IPS-18a (cell line): ENCODE results near the gene TECR.
"Not testable (repeated sequence)": the region's sequence is repeated elsewhere in the genome, so short reads cannot be mapped to it uniquely, and the experiment has no call there.

Source experiments
- H3K27ac ChIP-seq: one replicate; pipeline ENCODE4 v1.5.1; 2013; ENCODE audit warnings: low read length
- H3K27me3 ChIP-seq: one replicate; pipeline ENCODE4 v1.6.1; 2013; ENCODE audit warnings: mild to moderate bottlenecking, low read length; ENCODE audit not compliant: control insufficient read depth, insufficient read depth
- H3K36me3 ChIP-seq: one replicate; pipeline ENCODE4 v1.6.1; 2013; ENCODE audit warnings: low read depth, low read length; ENCODE audit not compliant: control insufficient read depth
- H3K4me1 ChIP-seq: one replicate; pipeline ENCODE4 v1.6.1; 2013; ENCODE audit warnings: low read depth, low read length; ENCODE audit not compliant: control insufficient read depth
- H3K4me3 ChIP-seq: one replicate; pipeline ENCODE4 v1.5.1; 2013; ENCODE audit warnings: low read length
- H3K9ac ChIP-seq: one replicate; pipeline ENCODE4 v1.6.1; 2013; ENCODE audit warnings: mild to moderate bottlenecking, low read length, moderate library complexity
- H3K9me3 ChIP-seq: one replicate; pipeline ENCODE4 v1.6.1; 2013; ENCODE audit warnings: low read depth, low read length; ENCODE audit not compliant: control insufficient read depth

The TECR gene

GRCh38 chr19:14545716-14546082, 16.3 kb downstream of the TECR start:
- Histone ChIP-seq H3K4me1 (peaks cover 4% of the 10 kb centered on the region), H3K27me3 (no peaks in the 10 kb centered on the region), H3K36me3 (no peaks in the 10 kb centered on the region), H3K9ac (no peak overlapping the region), H3K27ac (no peak overlapping the region), H3K4me3 (no peak overlapping the region), H3K9me3 (no peaks in the 10 kb centered on the region)

GRCh38 chr19:14550201-14550754, 20.9 kb downstream of the TECR start:
- Histone ChIP-seq H3K4me3 (no peak overlapping the region), H3K27ac (no peak overlapping the region), H3K9me3 (no peaks in the 10 kb centered on the region), H3K36me3 (no peaks in the 10 kb centered on the region), H3K9ac (no peak overlapping the region), H3K27me3 (no peaks in the 10 kb centered on the region), H3K4me1 (peaks cover 3% of the 10 kb centered on the region)

GRCh38 chr19:14551134-14552005, 22.0 kb downstream of the TECR start:
- not testable (repeated sequence) for H3K36me3 ChIP-seq, H3K27ac ChIP-seq, H3K4me1 ChIP-seq, H3K4me3 ChIP-seq, H3K27me3 ChIP-seq, H3K9me3 ChIP-seq, H3K9ac ChIP-seq

- H3K27ac ChIP-seq, H3K4me1 ChIP-seq, H3K4me3 ChIP-seq: not testable (repeated sequence)
Observed at GRCh38 chr19:14552006-14552360, 22.6 kb downstream of the TECR start.

GRCh38 chr19:14553042-14553938, 23.9 kb downstream of the TECR start:
- H3K4me1 ChIP-seq: peaks cover 3% of the 10 kb centered on the region
- no peaks in the 10 kb centered on the region for H3K36me3 ChIP-seq
- no peaks in the 10 kb centered on the region for H3K9me3 ChIP-seq
- H3K4me3 ChIP-seq: no peak overlapping the region
- no peaks in the 10 kb centered on the region for H3K27me3 ChIP-seq
- no peak overlapping the region for H3K27ac ChIP-seq
- H3K9ac ChIP-seq: no peak overlapping the region

More at GRCh38 chr19:14552006-14552360, 22.6 kb downstream of the TECR start:
- H3K27me3 ChIP-seq, H3K9me3 ChIP-seq, H3K36me3 ChIP-seq, H3K9ac ChIP-seq: not testable (repeated sequence)

GRCh38 chr19:14553939-14554243, 24.5 kb downstream of the TECR start:
- no peak overlapping the region for H3K27ac ChIP-seq
- H3K9me3 ChIP-seq: no peaks in the 10 kb centered on the region
- no peaks in the 10 kb centered on the region for H3K36me3 ChIP-seq
- H3K9ac ChIP-seq: no peak overlapping the region
- no peak overlapping the region for H3K4me3 ChIP-seq
- peaks cover 3% of the 10 kb centered on the region for H3K4me1 ChIP-seq
- H3K27me3 ChIP-seq: no peaks in the 10 kb centered on the region

- no peak overlapping the region for H3K27ac ChIP-seq
- no peaks in the 10 kb centered on the region for H3K27me3 ChIP-seq
- no peaks in the 10 kb centered on the region for H3K9me3 ChIP-seq
- H3K36me3 ChIP-seq: no peaks in the 10 kb centered on the region
- no peak overlapping the region for H3K4me3 ChIP-seq
- no peak overlapping the region for H3K9ac ChIP-seq
- peaks cover 3% of the 10 kb centered on the region for H3K4me1 ChIP-seq
Observed at GRCh38 chr19:14554382-14554812, 25.0 kb downstream of the TECR start.

- Histone ChIP-seq H3K36me3 (no peaks in the 10 kb centered on the region), H3K27me3 (no peaks in the 10 kb centered on the region), H3K4me1 (peaks cover 3% of the 10 kb centered on the region), H3K9me3 (no peaks in the 10 kb centered on the region), H3K27ac (no peak overlapping the region), H3K9ac (no peak overlapping the region), H3K4me3 (no peak overlapping the region)
Observed at GRCh38 chr19:14555918-14556661, 26.7 kb downstream of the TECR start.

- peaks cover 3% of the 10 kb centered on the region for H3K4me1 ChIP-seq
- no peaks in the 10 kb centered on the region for H3K9me3 ChIP-seq
- H3K36me3 ChIP-seq: no peaks in the 10 kb centered on the region
- no peak overlapping the region for H3K9ac ChIP-seq
- no peaks in the 10 kb centered on the region for H3K27me3 ChIP-seq
- H3K4me3 ChIP-seq: no peak overlapping the region
- no peak overlapping the region for H3K27ac ChIP-seq
Observed at GRCh38 chr19:14556662-14557188, 27.3 kb downstream of the TECR start.

- Histone ChIP-seq H3K4me1 (peaks cover 17% of the 10 kb centered on the region), H3K9ac (no peak overlapping the region), H3K4me3 (no peak overlapping the region), H3K9me3 (no peaks in the 10 kb centered on the region), H3K27me3 (no peaks in the 10 kb centered on the region), H3K36me3 (no peaks in the 10 kb centered on the region), H3K27ac (no peak overlapping the region)
Observed at GRCh38 chr19:14558370-14559066, 29.1 kb downstream of the TECR start.
